MM.1S (cell line): ENCODE data around the gene SGK1.
A peak's percentile ranks its signal among the peaks of the same experiment; 100 is the strongest.

Experiments
- DNase-seq: peaks from one replicate; pipeline ENCODE4 v3.0.0-alpha.2; 2015
- H2AFZ ChIP-seq: fragments of 300-600 bp; sonication (generic); 2 replicates; pipeline ENCODE4 v1.6.0; 2016; ENCODE audit warnings: antibody characterized with exemption, low read length
- H3F3A ChIP-seq: fragments of 300-600 bp; sonication (generic); 2 replicates; pipeline ENCODE4 v1.6.1; 2016; ENCODE audit warnings: mild to moderate bottlenecking, antibody characterized with exemption, low read length, moderate library complexity, mixed read lengths; ENCODE audit not compliant: insufficient read depth
- H3K27ac ChIP-seq: fragments of 300-600 bp; sonication (generic); 2 replicates; pipeline ENCODE4 v1.5.1; 2016; ENCODE audit warnings: mild to moderate bottlenecking, low read length
- H3K27me3 ChIP-seq: fragments of 300-600 bp; sonication (generic); replicated peaks from 2 replicates; pipeline ENCODE4 v1.6.0; 2016; ENCODE audit warnings: low read length; ENCODE audit not compliant: insufficient read depth
- H3K36me3 ChIP-seq: fragments of 300-600 bp; sonication (generic); replicated peaks from 2 replicates; pipeline ENCODE4 v1.6.1; 2016; ENCODE audit warnings: mild to moderate bottlenecking, low read length, mixed read lengths; ENCODE audit not compliant: insufficient read depth
- H3K4me1 ChIP-seq: fragments of 300-600 bp; sonication (generic); 2 replicates; pipeline ENCODE4 v1.6.1; 2016; ENCODE audit warnings: low read length, mixed read lengths
- H3K4me2 ChIP-seq: fragments of 300-600 bp; sonication (generic); 2 replicates; pipeline ENCODE4 v1.6.0; 2016; ENCODE audit warnings: low read depth, low read length
- H3K4me3 ChIP-seq: fragments of 300-600 bp; sonication (generic); 2 replicates; pipeline ENCODE4 v1.5.1; 2016; ENCODE audit warnings: low read length, mixed read lengths
- H3K79me2 ChIP-seq: fragments of 300-600 bp; sonication (generic); 2 replicates; pipeline ENCODE4 v1.6.1; 2016; ENCODE audit warnings: mixed run types, low read length, mixed read lengths
- H3K9ac ChIP-seq: fragments of 300-600 bp; sonication (generic); 2 replicates; pipeline ENCODE4 v1.6.1; 2016; ENCODE audit warnings: low read length, mixed read lengths
- H3K9me2 ChIP-seq: fragments of 300-600 bp; sonication (generic); replicated peaks from 2 replicates; pipeline ENCODE4 v1.6.1; 2016; ENCODE audit warnings: mild to moderate bottlenecking, low read length, mixed read lengths; ENCODE audit not compliant: insufficient read depth
- H3K9me3 ChIP-seq: fragments of 300-600 bp; sonication (generic); replicated peaks from 2 replicates; pipeline ENCODE4 v1.6.1; 2016; ENCODE audit warnings: mild to moderate bottlenecking, low read length, mixed read lengths; ENCODE audit not compliant: insufficient read depth
- H4K20me1 ChIP-seq: fragments of 300-600 bp; sonication (generic); 2 replicates; pipeline ENCODE4 v1.6.1; 2016; ENCODE audit warnings: mild to moderate bottlenecking, low read length, moderate library complexity, mixed read lengths; ENCODE audit not compliant: insufficient read depth
- CTCF ChIP-seq: fragments of 300-600 bp; sonication (generic); IDR thresholded peaks from 2 replicates; pipeline ENCODE4 v1.5.1; 2016; ENCODE audit warnings: antibody characterized with exemption, low read length, mixed read lengths
- EZH2 ChIP-seq: fragments of 300-600 bp; sonication (generic); optimal IDR thresholded peaks from 2 replicates; pipeline ENCODE3; 2017; ENCODE audit warnings: low read depth, mild to moderate bottlenecking, antibody characterized with exemption, low read length, mixed read lengths
- EZH2phosphoT487 ChIP-seq: fragments of 300-600 bp; sonication (generic); IDR thresholded peaks from 2 replicates; pipeline ENCODE4 v1.6.1; 2018; ENCODE audit warnings: antibody characterized with exemption, low read length

SGK1 gene

GRCh38 chr6:134172020-134172705 is 145.7 kb downstream of the SGK1 start:
- H2AFZ ChIP-seq = no peak overlapping the region
- 0 out of 2 replicates have a peak overlapping the region, but pooled peaks have one; percentile 75 for H3K4me3 ChIP-seq
- H3K4me1 ChIP-seq = peaks cover 20% of the 10 kb centered on the region
- no peak overlapping the region for H3K9ac ChIP-seq
- H3K27me3 ChIP-seq = no peaks in the 10 kb centered on the region
- 0 out of 2 replicates have a peak, but pooled peaks cover 10% of the 10 kb centered on the region for H4K20me1 ChIP-seq
- TF ChIP-seq EZH2 = no peak
- no peak for TF ChIP-seq EZH2phosphoT487
- no peak for TF ChIP-seq CTCF
- no peaks in the 10 kb centered on the region for H3K9me2 ChIP-seq
- H3K27ac ChIP-seq = no peak overlapping the region
- no peaks in the 10 kb centered on the region for H3K9me3 ChIP-seq
- peaks cover 40% of the 10 kb centered on the region for H3K79me2 ChIP-seq
- peak overlapping the region; percentile 63; the same call in 1 of the 2 replicates for H3K4me2 ChIP-seq
- H3K36me3 ChIP-seq = peaks cover 29% of the 10 kb centered on the region
- H3F3A ChIP-seq = peaks cover 45% of the 10 kb centered on the region
- no peak for DNase-seq

GRCh38 chr6:134171517-134171916 is 146.4 kb downstream of the SGK1 start:
- Histone ChIP-seq H3K4me2 (peak overlapping the region; percentile 63; the same call in 1 of the 2 replicates), H3K27ac (no peak overlapping the region)

GRCh38 chr6:134170844-134171243 is 147.1 kb downstream of the SGK1 start:
- no peak overlapping the region for H3K9ac ChIP-seq

More at GRCh38 chr6:134171517-134171916, 146.4 kb downstream of the SGK1 start:
- TF ChIP-seq EZH2phosphoT487 (no peak), CTCF (no peak), EZH2 (no peak)
- Histone ChIP-seq H3F3A (peaks cover 44% of the 10 kb centered on the region), H3K9ac (no peak overlapping the region), H3K9me2 (no peaks in the 10 kb centered on the region), H3K4me1 (peaks cover 20% of the 10 kb centered on the region), H2AFZ (no peak overlapping the region), H3K4me3 (no peak overlapping the region), H3K9me3 (no peaks in the 10 kb centered on the region), H3K36me3 (peaks cover 29% of the 10 kb centered on the region), H3K27me3 (no peaks in the 10 kb centered on the region), H3K79me2 (peaks cover 40% of the 10 kb centered on the region), H4K20me1 (0 out of 2 replicates have a peak, but pooled peaks cover 10% of the 10 kb centered on the region)
- no peak for DNase-seq

More at GRCh38 chr6:134170844-134171243, 147.1 kb downstream of the SGK1 start:
- Histone ChIP-seq H3K36me3 (peaks cover 29% of the 10 kb centered on the region), H4K20me1 (0 out of 2 replicates have a peak, but pooled peaks cover 10% of the 10 kb centered on the region), H3K9me2 (no peaks in the 10 kb centered on the region), H3K79me2 (peaks cover 40% of the 10 kb centered on the region), H3K27me3 (no peaks in the 10 kb centered on the region), H2AFZ (no peak overlapping the region), H3K9me3 (no peaks in the 10 kb centered on the region), H3K4me2 (no peak overlapping the region), H3K27ac (no peak overlapping the region), H3K4me3 (no peak overlapping the region), H3F3A (peaks cover 44% of the 10 kb centered on the region), H3K4me1 (peaks cover 17% of the 10 kb centered on the region)
- TF ChIP-seq CTCF = no peak
- TF ChIP-seq EZH2phosphoT487 = no peak
- no peak for TF ChIP-seq EZH2
- DNase-seq = no peak
